Subcutaneous abdominal adipose tissue (tissue), 5 donors: ENCODE measurements around the gene COMMD4.
"Not testable (repeated sequence)": the region's sequence is repeated elsewhere in the genome, so short reads cannot be mapped to it uniquely, and the experiment has no call there.

ENCODE experiments used
- H3K27ac ChIP-seq: one replicate; pipeline ENCODE4 v1.7.0; 2013; ENCODE audit warnings: low read depth, mild to moderate bottlenecking, inconsistent platforms, low read length, moderate library complexity
- H3K27me3 ChIP-seq, 5 donors: one replicate each; pipeline ENCODE4 v1.7.0; 2013; ENCODE audit warnings: low read length in 5 of 5, inconsistent platforms in 1 of 5; ENCODE audit not compliant: control insufficient read depth in 5 of 5, insufficient read depth in 4 of 5
- H3K36me3 ChIP-seq, 5 donors: one replicate each; pipeline ENCODE4 v1.7.0; 2013; ENCODE audit warnings: low read length in 5 of 5; ENCODE audit not compliant: control insufficient read depth in 5 of 5, insufficient read depth in 5 of 5
- H3K4me1 ChIP-seq, 5 donors: one replicate each; pipeline ENCODE4 v1.7.0; 2013; ENCODE audit warnings: low read length in 5 of 5, mild to moderate bottlenecking in 3 of 5, moderate library complexity in 1 of 5; ENCODE audit not compliant: control insufficient read depth in 5 of 5, insufficient read depth in 5 of 5
- H3K4me3 ChIP-seq, 5 donors: one replicate each; pipeline ENCODE4 v1.7.0; 2013; ENCODE audit warnings: low read length in 5 of 5, low read depth in 1 of 5
- H3K9ac ChIP-seq, 5 donors: one replicate each; pipeline ENCODE4 v1.7.0; 2013; ENCODE audit warnings: low read length in 5 of 5, mild to moderate bottlenecking in 4 of 5, moderate library complexity in 3 of 5
- H3K9me3 ChIP-seq, 5 donors: one replicate each; pipeline ENCODE4 v1.7.0; 2013; ENCODE audit warnings: low read length in 5 of 5; ENCODE audit not compliant: control insufficient read depth in 5 of 5
- donor health status: healthy.
- donor health status: healthy.
- donor health status: healthy.
- donor health status: healthy.
- donor health status: healthy.

The COMMD4 gene

DNA sequence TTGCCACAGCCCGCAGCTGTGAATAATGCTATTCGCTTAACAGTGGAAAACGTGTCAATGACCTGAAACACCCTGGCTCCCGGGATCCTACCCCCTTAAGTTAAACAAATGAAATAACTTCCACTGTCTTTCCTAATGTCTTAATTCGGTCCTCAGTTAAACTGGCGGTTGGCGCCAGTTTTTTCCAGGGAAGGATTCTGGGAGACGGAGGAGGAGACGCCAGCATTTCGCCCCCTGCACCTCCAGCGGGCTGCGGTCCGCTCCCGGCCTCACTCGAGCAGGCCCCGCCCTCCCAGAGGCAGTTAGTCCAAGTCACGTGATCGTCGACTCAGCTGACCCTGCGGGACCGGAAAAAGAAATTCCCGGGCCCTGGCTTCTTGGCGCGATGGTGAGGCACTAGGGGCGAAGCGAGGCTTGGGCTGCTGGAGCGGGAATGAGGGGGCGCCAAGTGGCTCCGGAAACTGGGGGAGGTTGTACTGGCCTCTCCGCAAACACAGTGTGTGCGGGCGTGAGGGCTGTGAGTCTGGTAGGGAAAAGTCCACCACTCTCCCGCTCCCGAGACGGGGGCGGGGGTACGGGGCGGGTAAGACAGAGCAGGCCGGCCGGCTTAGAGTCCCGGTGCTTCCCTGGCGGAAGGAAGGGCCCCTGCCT lies at the start of gene COMMD4:
Gene COMMD4 (plus strand): TSS at position 359 of the 651 bp plus-strand sequence. CDS start 27 bp downstream, at position 386.
- Histone ChIP-seq H3K9me3 (no peaks in the 10 kb centered on the region), H3K9ac (peak within 1 kb of the TSS; percentile 63 to 84 (median 76)), H3K36me3 (peaks cover 0 to 22% (median 16%) of the 10 kb centered on the region in 5 donors), H3K27me3 (no peaks in the 10 kb centered on the region), H3K27ac (peak within 1 kb of the TSS; percentile 62), H3K4me1 (peaks cover 6 to 18% (median 13%) of the 10 kb centered on the region in 5 donors), H3K4me3 (peak within 1 kb of the TSS; percentile 58 to 86 (median 77))

DNA sequence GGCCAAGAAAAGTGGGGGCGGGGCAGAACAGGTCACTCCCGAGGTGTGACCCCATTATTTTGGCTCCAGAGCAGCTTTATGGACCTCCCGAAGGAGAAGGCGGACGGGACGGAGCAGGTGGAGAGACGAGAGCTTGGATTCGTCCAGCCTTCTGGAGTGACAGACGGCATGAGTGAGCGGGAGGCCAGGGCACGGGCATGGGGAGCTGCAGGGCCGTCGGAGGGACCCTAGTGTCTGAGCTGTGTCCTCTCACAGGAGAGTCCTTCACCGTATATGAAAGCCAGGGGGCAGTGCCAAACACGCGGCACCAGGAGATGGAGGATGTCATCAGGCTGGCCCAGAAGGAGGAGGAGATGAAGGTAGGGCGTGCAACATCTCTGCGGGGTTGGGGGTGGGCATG lies 42.2 kb upstream of the COMMD4 start:
- not testable (repeated sequence) for H3K36me3 ChIP-seq, H3K9me3 ChIP-seq, H3K9ac ChIP-seq, H3K4me1 ChIP-seq, H3K27ac ChIP-seq, H3K27me3 ChIP-seq, H3K4me3 ChIP-seq

DNA sequence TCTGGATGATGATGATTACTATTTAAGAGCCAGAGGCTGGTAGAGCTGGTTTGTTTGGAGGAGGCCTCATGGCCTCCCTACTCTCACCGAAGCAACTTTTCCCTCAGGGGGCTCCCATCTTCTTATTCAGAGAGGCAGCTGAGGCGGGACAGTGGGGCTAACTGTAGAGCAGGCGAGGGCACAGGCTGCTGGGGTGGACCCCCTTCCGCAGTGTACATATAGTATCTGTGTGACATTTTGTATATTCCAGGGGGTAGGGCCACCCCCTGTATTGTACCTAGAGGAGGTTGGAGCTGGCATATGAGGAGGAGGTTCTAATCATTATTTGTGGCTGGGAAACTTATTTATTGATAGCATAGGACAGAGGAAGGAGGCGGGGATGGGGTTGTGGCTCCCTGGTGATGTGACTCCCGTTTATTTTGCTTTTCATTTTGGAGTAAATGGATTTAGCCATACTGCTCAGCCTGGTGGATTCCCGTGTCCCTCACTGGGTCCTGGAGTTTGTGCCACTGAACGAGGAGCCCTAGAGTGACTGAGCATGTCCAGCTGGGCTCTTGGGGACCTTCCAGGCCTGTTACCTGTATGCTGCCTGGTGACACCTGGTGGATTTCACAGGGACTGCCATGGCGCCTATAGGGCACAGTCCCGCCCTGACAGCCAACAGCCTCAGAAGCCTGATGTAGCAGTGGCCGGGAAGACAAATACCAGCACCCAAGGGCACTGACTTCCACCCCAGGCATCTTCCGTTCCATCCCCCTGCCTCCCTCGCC lies 37.1 kb upstream of the COMMD4 start:
- not testable (repeated sequence) for H3K4me3 ChIP-seq, H3K9ac ChIP-seq, H3K27ac ChIP-seq, H3K27me3 ChIP-seq, H3K9me3 ChIP-seq, H3K36me3 ChIP-seq, H3K4me1 ChIP-seq

DNA sequence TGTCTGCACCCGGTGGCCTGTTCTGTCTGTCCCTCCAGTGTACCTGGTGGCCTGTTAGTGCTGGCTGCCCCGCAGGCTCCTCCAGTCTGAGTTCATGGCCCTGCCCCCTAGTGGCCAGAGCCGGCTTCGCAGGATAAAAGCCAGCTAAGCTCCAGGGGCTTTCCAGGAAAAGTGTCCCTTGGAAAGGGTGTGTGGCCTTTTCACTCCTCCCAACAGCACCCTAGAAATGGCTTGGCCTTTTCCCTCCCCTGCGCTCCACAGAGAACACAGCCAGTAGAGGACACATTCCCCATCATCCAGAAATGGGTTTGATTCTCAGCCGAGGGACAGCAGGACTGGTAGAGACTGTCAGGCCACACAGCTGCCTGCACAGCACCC lies 36.6 kb upstream of the COMMD4 start:
- H3K36me3 ChIP-seq, H3K4me3 ChIP-seq, H3K27ac ChIP-seq, H3K4me1 ChIP-seq, H3K9ac ChIP-seq, H3K27me3 ChIP-seq, H3K9me3 ChIP-seq: not testable (repeated sequence)

DNA sequence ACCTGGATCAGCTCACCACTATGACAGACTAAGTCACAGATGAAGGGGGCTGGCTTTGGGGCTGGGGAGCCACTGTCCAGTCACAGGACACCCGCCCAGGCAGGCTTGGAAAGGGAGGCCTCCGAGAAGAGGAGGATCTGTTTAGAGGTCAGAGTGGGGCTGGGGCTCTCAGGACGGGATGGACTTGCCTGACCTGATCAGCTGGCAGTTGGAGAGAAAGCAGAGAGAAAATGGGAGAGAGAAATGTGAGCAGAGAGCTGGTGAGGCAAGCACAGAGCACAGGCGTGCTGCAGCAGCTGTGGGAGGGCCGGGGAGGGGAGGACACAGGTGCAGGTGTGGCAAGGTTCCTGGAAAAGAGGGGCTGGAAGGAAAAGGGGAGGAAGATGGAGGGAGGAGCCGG lies 35.8 kb upstream of the COMMD4 start:
- H3K4me1 ChIP-seq = not testable (repeated sequence)

DNA sequence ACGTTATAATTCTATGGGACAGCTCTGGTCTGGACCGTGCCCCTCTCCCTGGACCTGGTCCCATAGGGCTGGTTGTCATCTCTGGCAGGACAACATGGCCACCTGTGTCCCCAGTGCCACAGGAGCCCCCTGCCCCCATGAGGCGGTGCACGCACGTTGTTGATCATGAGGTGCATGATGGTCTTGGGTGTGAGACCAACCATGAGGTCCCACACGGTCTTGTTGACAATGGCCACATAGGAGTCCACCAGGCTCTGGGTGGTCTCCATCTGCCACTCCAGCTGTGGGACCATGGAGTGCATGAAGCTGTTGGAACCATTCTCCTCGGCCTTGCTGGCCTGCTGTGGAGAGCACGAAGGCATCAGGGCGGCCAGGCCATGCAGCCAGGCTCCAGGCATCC lies 33.5 kb upstream of the COMMD4 start:
- Histone ChIP-seq H3K9ac (no peak overlapping the region), H3K4me3 (no peak overlapping the region), H3K9me3 (no peaks in the 10 kb centered on the region), H3K27ac (no peak overlapping the region), H3K27me3 (peaks cover 0 to 10% (median 0%) of the 10 kb centered on the region in 5 donors), H3K4me1 (no peaks in the 10 kb centered on the region), H3K36me3 (no peaks in the 10 kb centered on the region)

More for the DNA sequence above, 35.8 kb upstream of the COMMD4 start:
- H3K4me3 ChIP-seq, H3K27me3 ChIP-seq, H3K36me3 ChIP-seq, H3K9me3 ChIP-seq, H3K9ac ChIP-seq, H3K27ac ChIP-seq: not testable (repeated sequence)

DNA sequence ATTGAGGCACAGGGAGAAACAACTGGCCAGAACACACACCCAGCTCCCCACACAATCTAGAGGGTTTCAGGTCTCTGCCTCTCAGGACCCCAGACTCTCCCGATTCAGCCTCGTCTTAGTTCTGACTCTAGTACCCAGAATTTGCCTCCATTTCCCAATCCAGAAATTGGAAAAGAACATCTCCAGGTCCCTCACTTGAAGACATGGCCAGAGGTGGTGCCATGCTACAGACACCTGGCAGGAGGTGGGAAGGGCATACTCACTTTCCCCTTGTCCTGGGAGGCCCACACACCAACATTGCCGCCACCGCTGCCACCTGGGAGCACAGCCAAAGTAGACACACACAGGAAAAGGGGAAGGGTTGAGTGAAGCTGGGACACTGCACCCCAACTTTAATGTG lies 33.1 kb upstream of the COMMD4 start:
- H3K9ac ChIP-seq, H3K9me3 ChIP-seq, H3K27ac ChIP-seq, H3K36me3 ChIP-seq, H3K4me3 ChIP-seq, H3K4me1 ChIP-seq: not testable (repeated sequence)
- peaks cover 0 to 10% (median 3%) of the 10 kb centered on the region in 5 donors for H3K27me3 ChIP-seq

DNA sequence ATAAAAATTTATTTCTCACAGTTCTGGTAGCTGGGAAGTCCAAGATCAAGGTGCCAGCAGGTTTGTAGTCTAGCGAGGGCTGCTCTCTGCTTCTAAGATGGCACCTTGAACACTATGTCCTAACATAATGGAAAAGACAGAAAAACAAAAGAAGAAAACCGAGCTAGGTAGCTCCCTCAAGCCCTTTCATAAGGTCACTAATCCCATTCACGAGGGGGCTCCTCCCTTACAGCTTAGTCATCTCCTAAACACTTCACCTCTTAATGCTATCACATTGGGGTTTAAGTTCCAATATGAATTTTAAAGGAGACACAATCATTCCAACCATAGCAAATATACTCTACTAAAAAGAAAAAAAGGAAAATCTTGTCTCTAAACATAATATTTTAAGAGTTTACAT lies 29.7 kb upstream of the COMMD4 start:
- no peak overlapping the region for H3K27ac ChIP-seq
- no peaks in the 10 kb centered on the region for H3K9me3 ChIP-seq
- H3K4me1 ChIP-seq = peaks cover 0 to 3% (median 0%) of the 10 kb centered on the region in 5 donors
- H3K27me3 ChIP-seq = peaks cover 4 to 17% (median 8%) of the 10 kb centered on the region in 5 donors
- no peak overlapping the region for H3K9ac ChIP-seq
- no peak overlapping the region for H3K4me3 ChIP-seq
- H3K36me3 ChIP-seq = no peaks in the 10 kb centered on the region

DNA sequence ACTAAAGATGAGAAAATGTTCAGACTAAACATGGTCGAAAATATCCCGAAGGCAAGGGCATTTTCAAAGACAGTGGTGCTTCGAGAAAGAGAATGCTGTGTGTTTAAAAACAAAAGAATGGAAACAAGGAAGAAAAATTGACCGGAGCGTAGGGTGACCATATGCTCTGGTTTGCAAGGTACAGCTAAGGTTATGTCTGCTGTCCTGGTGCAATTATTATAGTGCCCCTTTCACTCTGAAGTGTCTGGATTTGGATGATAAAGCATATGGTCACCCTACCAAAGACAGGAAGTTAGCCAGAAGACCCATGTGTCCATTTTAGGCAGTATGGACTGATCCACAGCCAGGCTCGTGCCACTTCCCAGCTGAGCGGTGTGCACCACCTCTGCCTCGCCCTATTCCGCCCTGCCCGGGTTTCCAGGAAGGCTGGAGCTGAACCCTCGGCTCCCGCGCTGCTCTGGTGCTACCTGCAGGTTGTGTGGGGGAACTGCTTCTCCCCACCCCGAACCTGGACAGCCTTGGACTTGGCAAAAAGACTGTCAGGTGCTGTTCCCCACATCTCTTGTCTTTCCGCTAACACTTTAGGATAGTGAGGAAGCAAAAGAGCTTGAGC lies 28.0 kb upstream of the COMMD4 start:
- Histone ChIP-seq H3K36me3 (no peaks in the 10 kb centered on the region), H3K4me1 (peaks cover 0 to 3% (median 0%) of the 10 kb centered on the region in 5 donors), H3K4me3 (no peak overlapping the region), H3K27ac (no peak overlapping the region), H3K9me3 (no peaks in the 10 kb centered on the region), H3K9ac (no peak overlapping the region), H3K27me3 (peaks cover 4 to 17% (median 8%) of the 10 kb centered on the region in 5 donors)

DNA sequence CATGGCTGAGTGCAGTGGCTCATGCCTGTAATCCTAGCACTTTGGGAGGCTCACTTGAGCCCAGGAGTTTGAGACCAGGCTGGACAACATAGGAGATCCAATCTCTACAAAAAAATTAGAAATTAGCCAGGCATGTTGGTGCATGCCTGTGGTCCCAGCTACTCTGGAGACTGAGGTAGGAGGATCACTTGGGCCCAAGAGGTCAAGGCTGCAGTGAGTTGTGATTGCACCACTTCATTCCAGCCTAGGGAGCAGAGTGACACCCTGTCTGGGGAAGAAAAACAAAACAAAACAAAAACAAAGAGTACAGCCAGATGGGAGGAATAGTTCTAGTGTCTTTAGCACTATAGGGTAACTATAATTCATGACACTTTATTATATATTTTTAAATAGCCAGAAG lies 26.2 kb upstream of the COMMD4 start:
- no peaks in the 10 kb centered on the region for H3K9me3 ChIP-seq
- peaks cover 0 to 3% (median 0%) of the 10 kb centered on the region in 5 donors for H3K4me1 ChIP-seq
- peaks cover 4 to 14% (median 6%) of the 10 kb centered on the region in 5 donors for H3K27me3 ChIP-seq

More for the DNA sequence above, 26.2 kb upstream of the COMMD4 start:
- Histone ChIP-seq H3K4me3 (no peak overlapping the region), H3K36me3 (no peaks in the 10 kb centered on the region), H3K9ac (no peak overlapping the region), H3K27ac (no peak overlapping the region)
